Measurements from ENCODE around the gene OAS3. TPM values are rescaled to one million over a fixed set of nuclear protein-coding genes. Genes with fewer than 3 reads are reported as not detected.
"Not testable (repeated sequence)": the region's sequence is repeated elsewhere in the genome, so short reads cannot be mapped to it uniquely, and the experiment has no call there.

The OAS3 gene
- total RNA-seq, 1 experiment from 2014 or later, result 375 TPM

DNA sequence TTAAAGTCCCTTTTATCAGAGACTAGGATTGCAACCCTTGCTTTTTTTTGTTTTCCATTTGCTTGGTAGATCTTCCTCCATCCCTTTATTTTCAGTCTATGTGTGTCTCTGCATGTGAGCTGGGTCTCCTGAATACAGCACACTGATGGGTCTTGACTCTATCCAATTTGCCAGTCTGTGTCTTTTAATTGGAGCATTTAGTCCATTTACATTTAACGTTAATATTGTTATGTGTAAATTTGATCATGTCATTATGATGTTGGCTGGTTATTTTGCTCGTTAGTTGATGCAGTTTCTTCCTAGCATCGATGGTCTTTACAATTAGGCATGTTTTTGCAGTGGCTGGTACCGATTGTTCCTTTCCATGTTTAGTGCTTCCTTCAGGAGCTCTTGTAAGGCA, 18.9 kb downstream of the OAS3 start:
- not testable (repeated sequence) for DNase-seq (ENCODE audit: low read depth)

DNA sequence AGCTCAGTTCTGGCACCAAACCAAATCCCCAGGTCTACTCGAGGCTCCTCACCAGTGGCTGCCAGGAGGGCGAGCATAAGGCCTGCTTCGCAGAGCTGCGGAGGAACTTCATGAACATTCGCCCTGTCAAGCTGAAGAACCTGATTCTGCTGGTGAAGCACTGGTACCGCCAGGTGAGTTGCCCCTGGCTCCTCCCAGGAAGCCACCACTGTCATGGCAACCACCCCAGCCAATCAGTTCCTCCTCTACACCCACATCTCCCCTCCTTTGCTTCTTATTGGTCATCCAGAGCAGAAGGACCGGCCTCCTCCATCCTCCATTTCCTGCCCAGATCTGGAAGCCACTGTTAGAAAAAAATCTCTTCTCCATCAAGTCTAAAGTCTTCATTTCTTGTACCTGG, 22.8 kb downstream of the OAS3 start:
- peak; percentile 42 for DNase-seq (ENCODE audit: low read depth)

DNA sequence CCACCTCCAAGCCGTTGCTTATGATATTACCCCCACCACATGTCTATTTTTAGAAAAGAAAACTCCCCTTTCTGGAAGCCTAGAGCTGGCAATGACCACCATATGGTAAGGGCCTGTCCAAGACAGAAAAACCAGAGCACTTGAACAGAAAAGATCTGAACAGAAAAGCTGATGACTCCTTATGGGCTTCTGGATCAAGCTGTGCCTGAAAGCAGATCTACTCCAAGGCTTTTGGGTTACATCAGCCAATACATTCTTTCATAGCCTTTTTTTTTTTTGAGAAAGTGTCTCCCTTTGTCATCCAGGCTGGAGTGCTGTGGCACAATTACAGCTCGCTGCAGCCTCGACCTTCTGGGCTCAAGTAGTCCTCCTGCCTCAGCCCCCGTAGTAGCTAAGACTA, 23.3 kb downstream of the OAS3 start:
- DNase-seq (ENCODE audit: low read depth), result no peak

DNA sequence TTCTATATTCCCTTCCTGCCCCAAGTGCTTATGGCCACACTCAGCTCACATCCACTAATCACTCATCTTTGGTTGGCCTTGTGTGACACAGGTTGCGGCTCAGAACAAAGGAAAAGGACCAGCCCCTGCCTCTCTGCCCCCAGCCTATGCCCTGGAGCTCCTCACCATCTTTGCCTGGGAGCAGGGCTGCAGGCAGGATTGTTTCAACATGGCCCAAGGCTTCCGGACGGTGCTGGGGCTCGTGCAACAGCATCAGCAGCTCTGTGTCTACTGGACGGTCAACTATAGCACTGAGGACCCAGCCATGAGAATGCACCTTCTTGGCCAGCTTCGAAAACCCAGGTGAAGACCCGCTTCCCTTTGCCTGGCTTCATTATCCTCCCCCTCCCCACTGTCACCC, 24.3 kb downstream of the OAS3 start:
- no peak for DNase-seq (ENCODE audit: low read depth)

DNA sequence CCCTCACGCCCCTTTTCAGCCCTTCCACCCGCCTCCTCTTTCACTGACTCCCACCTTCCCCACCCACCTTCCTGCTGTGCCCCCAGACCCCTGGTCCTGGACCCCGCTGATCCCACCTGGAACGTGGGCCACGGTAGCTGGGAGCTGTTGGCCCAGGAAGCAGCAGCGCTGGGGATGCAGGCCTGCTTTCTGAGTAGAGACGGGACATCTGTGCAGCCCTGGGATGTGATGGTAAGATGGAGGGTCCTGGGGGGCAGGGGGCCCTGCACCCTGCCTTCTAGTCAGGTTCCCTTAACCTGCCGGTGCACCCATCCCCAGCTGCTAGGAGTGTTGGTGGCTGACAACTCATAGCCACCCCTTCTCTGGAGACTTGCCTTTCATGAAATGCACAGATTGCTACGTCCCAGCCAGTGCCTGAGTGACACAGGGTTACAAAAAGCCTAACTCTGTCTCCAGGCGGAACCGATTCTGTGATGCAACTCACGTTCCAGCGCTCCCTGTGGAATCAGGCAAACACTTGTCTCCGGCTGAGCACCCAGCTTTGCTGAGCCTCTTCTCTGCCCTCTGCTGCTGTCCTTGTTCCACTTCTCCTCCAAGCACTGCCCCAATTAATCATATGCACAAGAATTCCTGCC, 25.1 kb downstream of the OAS3 start:
- no peak for DNase-seq (ENCODE audit: low read depth)

DNA sequence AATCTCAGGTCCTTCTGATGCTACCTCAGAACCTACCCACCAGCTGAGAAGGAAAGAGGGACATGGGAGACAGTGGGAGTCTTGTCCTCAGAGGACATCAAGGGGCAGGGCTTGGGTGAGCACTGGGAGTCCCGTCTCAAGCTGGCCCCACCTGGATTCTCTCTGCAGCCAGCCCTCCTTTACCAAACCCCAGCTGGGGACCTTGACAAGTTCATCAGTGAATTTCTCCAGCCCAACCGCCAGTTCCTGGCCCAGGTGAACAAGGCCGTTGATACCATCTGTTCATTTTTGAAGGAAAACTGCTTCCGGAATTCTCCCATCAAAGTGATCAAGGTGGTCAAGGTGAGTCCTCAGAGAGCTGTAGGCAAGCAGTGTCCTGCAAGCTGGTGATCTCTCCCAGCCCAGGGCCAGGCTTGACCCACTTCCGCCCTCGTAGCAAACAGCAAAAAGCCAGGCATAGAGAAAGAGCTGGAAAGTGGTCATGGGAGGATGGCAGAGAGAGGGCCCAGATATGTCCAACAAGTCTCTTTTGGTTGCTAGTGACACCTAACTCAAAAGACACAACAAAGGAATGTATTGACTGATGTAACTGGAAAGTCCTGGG, 25.9 kb downstream of the OAS3 start:
- DNase-seq (ENCODE audit: low read depth), result no peak

DNA sequence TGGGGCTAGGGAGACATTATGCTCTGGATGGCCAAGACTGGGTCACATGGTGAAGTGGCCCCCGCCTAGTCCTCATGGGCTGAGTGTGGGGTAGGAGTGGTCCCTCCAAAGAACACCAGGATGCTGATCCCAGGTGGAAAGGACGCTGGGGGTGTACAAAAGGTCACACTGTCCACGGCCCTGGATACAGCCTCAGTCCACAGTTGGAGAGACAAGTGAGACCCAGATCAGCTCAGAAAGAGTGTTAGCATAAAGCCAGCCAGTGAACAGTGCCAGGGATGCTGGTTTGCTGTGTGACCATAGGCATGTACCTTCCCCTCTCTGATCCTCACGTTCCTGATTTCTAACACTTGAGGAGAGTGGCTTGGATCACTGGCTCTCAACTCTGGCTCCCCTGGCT, 26.6 kb downstream of the OAS3 start:
- DNase-seq (ENCODE audit: low read depth), result no peak

DNA sequence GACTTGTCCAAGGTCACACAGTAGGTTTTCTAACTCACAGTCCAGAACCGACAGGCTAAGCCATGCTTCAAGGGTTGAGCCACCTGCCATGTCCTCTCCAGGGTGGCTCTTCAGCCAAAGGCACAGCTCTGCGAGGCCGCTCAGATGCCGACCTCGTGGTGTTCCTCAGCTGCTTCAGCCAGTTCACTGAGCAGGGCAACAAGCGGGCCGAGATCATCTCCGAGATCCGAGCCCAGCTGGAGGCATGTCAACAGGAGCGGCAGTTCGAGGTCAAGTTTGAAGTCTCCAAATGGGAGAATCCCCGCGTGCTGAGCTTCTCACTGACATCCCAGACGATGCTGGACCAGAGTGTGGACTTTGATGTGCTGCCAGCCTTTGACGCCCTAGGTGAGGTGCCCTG, 27.4 kb downstream of the OAS3 start:
- DNase-seq (ENCODE audit: low read depth), result no peak

DNA sequence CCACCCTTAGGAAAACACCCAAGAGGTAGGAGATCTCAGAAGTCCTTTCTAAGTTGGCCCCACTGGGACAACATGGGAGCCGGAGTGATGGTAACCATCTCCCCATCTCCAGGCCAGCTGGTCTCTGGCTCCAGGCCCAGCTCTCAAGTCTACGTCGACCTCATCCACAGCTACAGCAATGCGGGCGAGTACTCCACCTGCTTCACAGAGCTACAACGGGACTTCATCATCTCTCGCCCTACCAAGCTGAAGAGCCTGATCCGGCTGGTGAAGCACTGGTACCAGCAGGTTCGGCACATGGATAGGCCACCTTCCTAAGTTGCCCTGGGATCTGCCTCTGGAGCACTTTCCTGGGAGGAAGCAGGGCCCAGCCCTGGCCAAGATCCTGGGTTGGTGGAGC, 29.0 kb downstream of the OAS3 start:
- no peak for DNase-seq (ENCODE audit: low read depth)

DNA sequence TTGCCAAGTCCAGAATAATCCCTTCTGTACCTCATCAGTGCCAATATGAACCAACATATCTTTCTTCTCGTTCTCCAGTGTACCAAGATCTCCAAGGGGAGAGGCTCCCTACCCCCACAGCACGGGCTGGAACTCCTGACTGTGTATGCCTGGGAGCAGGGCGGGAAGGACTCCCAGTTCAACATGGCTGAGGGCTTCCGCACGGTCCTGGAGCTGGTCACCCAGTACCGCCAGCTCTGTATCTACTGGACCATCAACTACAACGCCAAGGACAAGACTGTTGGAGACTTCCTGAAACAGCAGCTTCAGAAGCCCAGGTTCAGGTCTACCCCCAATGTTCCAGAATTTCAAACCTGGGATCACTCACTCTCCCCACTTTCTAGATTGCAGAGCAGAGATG, 29.6 kb downstream of the OAS3 start:
- DNase-seq (ENCODE audit: low read depth), result no peak

DNA sequence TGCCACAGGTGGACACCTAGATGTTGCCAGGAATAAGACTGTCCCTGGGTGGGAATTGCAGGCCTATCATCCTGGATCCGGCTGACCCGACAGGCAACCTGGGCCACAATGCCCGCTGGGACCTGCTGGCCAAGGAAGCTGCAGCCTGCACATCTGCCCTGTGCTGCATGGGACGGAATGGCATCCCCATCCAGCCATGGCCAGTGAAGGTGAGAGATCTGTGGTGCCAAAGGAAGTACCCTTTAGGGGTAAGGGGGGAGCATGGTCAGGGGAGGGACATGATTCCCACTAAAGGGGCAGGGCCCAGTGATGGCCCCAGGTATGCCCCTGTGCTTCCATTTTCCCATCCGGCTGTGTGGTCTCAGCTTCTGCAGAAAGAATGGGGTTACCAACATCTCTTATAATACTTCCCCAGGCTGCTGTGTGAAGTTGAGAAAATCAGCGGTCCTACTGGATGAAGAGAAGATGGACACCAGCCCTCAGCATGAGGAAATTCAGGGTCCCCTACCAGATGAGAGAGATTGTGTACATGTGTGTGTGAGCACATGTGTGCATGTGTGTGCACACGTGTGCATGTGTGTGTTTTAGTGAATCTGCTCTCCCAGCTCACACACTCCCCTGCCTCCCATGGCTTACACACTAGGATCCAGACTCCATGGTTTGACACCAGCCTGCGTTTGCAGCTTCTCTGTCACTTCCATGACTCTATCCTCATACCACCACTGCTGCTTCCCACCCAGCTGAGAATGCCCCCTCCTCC, 31.5 kb downstream of the OAS3 start:
- no peak for DNase-seq (ENCODE audit: low read depth)

DNA sequence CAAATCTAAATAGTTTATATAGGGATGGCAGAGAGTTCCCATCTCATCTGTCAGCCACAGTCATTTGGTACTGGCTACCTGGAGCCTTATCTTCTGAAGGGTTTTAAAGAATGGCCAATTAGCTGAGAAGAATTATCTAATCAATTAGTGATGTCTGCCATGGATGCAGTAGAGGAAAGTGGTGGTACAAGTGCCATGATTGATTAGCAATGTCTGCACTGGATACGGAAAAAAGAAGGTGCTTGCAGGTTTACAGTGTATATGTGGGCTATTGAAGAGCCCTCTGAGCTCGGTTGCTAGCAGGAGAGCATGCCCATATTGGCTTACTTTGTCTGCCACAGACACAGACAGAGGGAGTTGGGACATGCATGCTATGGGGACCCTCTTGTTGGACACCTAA, 32.1 kb downstream of the OAS3 start:
- no peak for DNase-seq (ENCODE audit: low read depth)

DNA sequence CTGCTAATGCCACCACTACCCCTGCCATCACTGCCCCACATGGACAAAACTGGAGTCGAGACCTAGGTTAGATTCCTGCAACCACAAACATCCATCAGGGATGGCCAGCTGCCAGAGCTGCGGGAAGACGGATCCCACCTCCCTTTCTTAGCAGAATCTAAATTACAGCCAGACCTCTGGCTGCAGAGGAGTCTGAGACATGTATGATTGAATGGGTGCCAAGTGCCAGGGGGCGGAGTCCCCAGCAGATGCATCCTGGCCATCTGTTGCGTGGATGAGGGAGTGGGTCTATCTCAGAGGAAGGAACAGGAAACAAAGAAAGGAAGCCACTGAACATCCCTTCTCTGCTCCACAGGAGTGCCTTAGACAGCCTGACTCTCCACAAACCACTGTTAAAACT, 33.0 kb downstream of the OAS3 start:
- peak; percentile 61 for DNase-seq (ENCODE audit: low read depth)

DNA sequence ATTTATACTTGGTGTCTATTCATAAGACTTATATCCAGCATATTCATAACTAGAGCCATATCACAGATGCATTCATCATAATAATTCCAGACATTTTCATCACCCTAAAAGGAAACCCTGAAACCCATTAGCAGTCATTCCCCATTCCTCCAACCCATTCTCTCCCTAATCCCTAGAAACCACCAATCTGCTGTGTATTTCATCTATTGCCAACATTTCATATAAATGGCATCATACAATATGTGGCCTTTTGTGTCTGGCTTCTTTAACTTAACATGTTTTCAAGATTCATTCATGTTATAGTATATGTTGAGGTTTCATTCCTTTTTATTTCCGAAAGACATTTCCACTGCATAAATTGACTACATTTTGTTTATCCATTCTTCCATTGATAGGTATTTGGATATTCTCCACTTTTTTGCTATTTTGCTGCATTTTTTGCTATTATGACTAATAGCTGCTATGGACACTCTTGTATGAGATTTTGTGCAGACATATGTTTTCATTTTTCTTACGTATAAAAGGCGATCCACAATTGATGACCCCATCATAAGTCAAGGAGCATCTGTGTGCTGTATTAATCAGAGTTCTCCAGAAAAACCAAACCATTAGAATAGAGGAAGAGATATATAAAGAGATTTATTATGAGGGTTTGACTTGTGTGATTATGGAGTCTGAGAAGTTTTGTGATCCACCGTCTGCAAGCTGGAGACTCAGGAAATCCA, 34.9 kb downstream of the OAS3 start:
- DNase-seq (ENCODE audit: low read depth), result no peak

DNA sequence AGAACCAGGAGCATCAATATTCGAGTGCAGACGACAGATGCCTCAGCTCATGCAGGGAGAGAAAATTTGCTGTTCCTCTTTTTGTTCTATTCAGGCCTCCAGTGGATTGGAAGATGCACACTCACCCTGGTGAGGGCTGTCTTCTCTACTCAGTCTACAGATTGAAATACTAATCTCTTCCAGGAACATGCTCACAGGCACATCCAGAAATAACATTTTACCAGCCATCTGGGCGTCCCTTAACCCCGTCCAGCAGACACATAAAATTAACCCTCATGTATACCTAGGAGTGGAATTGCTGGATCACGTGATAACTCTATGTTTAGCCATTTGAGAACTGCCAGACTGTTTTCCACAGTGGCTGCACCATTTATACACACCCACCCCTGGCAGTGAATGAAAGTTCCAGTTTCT, 35.6 kb downstream of the OAS3 start:
- DNase-seq (ENCODE audit: low read depth), result peak; percentile 65

DNA sequence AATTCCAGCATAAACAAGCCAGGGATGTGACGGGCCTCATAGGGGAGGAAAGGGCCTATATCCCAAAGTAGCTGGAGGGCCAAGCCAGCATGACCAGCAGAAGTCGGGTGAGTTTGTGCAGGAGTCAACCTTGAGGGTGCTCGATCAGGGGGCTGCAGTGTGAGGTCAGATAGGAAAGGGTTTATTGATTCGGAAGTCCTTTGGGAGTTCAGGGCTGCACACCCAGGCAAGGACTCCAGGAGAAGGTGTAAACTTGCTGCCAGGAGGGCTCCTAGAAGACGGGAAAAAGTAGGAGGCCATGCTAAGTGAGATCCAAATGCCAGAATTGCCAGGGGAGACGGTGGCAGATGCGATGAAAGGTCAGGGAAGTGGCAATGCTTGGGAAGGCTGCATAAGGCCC, 36.6 kb downstream of the OAS3 start:
- peak; percentile 31 for DNase-seq (ENCODE audit: low read depth)

DNA sequence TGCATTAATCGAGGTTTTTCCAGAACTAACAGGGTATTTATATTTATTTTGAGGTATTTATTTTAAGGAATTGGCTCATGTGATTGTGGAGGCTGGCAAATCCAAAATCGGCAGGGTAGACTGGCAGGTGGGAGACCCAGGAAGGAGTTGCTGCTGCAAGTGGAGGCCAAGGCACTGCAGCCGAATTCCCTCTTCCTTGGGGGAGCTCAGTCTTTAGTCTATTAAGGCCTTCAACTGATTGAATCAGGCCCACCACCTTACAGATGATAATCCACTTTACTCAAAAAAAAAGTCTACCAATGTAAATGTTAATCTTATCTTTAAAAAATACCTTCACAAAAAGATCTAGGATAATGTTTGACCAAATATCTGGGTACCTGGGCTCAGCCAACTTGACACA, 38.9 kb downstream of the OAS3 start:
- no peak for DNase-seq (ENCODE audit: low read depth)

DNA sequence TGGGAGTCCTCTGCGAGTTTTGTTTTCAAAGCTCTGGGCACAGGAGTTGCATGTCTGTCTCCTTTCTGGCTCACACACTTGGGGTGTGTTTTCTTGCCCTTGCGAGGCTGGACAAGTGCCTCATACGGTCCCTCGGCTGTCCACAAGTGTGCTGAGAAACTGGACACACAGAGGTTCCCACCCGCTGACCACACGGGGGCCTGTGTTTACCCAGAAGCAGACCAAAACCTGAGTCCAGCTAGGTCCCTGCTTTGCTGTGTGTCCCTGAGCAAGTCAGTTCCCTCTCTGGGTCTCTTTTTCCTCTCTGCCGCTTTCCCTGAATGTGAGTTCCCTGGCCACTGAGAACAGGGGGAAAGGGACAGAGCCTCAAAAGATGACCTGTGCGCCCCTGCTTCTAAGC, 39.4 kb downstream of the OAS3 start:
- DNase-seq (ENCODE audit: low read depth), result peak; percentile 30

DNA sequence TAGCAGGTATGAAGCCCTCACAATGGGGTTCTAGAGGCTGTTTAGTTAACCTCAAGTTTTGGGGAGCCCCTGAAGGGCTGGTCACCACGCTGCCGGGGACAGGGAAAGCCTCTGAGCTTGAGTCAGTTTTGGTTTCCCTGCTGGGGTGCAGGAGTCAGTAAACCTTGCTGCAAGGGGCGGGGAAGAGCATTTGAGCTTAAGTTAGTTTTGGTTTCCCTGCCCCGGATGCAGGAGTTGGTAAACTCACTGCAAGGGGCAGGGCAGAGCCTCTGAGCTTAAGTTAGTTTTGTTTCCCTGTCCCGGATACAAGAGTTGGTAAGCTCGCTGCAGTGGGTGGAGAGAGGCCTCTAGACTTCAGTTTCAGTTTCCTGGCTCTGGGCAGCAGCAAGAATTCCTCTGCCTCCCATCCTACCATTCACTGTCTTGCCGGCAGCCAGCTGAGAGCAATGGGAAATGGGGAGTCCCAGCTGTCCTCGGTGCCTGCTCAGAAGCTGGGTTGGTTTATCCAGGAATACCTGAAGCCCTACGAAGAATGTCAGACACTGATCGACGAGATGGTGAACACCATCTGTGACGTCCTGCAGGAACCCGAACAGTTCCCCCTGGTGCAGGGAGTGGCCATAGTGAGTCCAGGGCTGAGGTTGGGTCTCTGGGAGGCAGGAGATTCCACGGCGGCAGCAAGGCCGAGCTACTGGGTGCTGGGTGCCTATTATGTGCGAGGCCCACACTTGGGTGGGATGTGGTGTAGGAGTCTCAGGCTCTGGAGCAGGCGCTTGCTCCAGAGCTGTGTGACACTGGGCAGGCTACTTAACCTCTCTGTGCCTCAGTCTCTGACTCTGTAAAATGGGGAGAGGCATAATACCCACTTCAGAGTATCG, 40.1 kb downstream of the OAS3 start, which contains the start of gene OAS2:
Gene OAS2 (plus strand): TSS at position 357 of the 878 bp plus-strand sequence. CDS start 90 bp downstream, at position 447.
- peak; percentile 97 for DNase-seq (ENCODE audit: low read depth)

DNA sequence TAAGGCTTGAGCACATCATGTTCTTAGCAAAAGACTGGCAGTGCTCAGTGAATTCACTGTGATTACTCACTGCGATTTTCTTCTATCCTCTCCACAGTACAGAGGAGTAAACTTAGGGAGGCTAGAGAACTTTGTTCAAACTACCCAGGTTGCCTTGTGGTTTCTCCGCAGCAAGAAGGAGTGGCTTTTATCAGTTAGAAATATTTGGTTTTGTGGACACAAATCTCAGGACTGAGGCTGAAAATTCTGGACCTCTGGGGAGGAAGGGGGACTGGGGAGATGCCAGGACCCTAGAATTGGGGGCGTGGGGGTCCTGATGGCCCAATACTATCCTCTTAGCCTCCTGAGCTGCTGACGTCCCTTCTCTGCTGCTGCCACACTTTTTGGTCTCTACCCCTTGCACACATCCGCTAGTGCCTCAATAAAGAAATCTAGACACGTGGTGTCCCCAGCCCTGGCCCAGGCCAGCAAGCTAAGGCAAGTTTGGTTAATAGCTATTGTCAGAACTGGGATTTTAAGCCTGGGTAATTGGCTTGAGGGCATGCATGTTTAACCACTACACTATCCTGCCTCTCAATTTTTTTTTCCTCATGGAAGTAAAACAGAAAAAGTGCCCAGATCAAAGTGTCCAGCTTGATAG, 40.9 kb downstream of the OAS3 start:
- DNase-seq (ENCODE audit: low read depth), result peak; percentile 43

All from M059J (cell line).